WTC11 (cell line): ENCODE results near the gene USP20. TPM values are rescaled to one million over a fixed set of nuclear protein-coding genes. Genes with fewer than 3 reads are reported as not detected.

Experiments used
- ATAC-seq: fragments of 200-7000 bp; cut with Tn5 transposase; 2 replicates; pipeline ENCODE4 v1.10.0; 2021; ENCODE audit warnings: mild to moderate bottlenecking, moderate library complexity
- CTCF ChIA-PET: fragments of 300-600 bp; sonication (Branson Sonifier 250); formaldehyde crosslinking; loops from one replicate; lab custom pipeline; 2021; ENCODE audit warnings: antibody characterized with exemption; lab: Charles Lee
- POLR2A ChIA-PET: fragments of 350-600 bp; sonication (Branson Sonifier 250); formaldehyde crosslinking; loops from one replicate; lab custom pipeline; 2021; ENCODE audit warnings: antibody characterized with exemption; lab: Charles Lee
- DNase-seq: peaks from one replicate; pipeline ENCODE4 v3.0.0; 2021; ENCODE audit warnings: low spot score
- H3K27ac Mint-ChIP-seq: 2 replicates; pipeline ENCODE4 v1.8.0; 2021; ENCODE audit warnings: mixed read lengths
- H3K27me3 Mint-ChIP-seq: 2 replicates; pipeline ENCODE4 v1.8.0; 2021; ENCODE audit warnings: low read depth, mild to moderate bottlenecking, moderate library complexity, mixed read lengths
- H3K36me3 Mint-ChIP-seq: 2 replicates; pipeline ENCODE4 v1.8.0; 2021; ENCODE audit warnings: mixed read lengths
- H3K4me1 Mint-ChIP-seq: 2 replicates; pipeline ENCODE4 v1.8.0; 2022; ENCODE audit warnings: mixed read lengths
- H3K4me3 Mint-ChIP-seq: 2 replicates; pipeline ENCODE4 v1.8.0; 2021; ENCODE audit warnings: mild to moderate bottlenecking, moderate library complexity, mixed read lengths
- H3K9me3 Mint-ChIP-seq: 2 replicates; pipeline ENCODE4 v1.8.0; 2021; ENCODE audit warnings: mixed read lengths
- NFYB ChIP-seq: sonication (generic); formaldehyde crosslinking; conservative IDR thresholded peaks from 2 replicates; pipeline ENCODE4 v1.8.0; 2022; ENCODE audit warnings: low read depth, missing genetic modification reagents
- RORB ChIP-seq: fragments of 250-450 bp; sonication (Bioruptor Pico); IDR thresholded peaks from 2 replicates; pipeline ENCODE4 v1.9.0; 2021; ENCODE audit warnings: mild to moderate bottlenecking
- TEAD1 ChIP-seq: sonication (generic); formaldehyde crosslinking; IDR thresholded peaks from 2 replicates; pipeline ENCODE4 v1.8.0; 2022; ENCODE audit warnings: mild to moderate bottlenecking, missing genetic modification reagents
- ZNF138 ChIP-seq: sonication (generic); formaldehyde crosslinking; conservative IDR thresholded peaks from 2 replicates; pipeline ENCODE4 v1.8.1; 2022; ENCODE audit warnings: mild to moderate bottlenecking, moderate library complexity, missing genetic modification reagents
- ZNF423 ChIP-seq: fragments of 250-450 bp; sonication (Bioruptor Pico); IDR thresholded peaks from 2 replicates; pipeline ENCODE4 v2.1.2; 2022; ENCODE audit warnings: mild to moderate bottlenecking, moderate library complexity
- total RNA-seq: library from RNA; stranded (reverse); gene quantifications from 3 replicates; pipeline ENCODE4 v1.2.3, GENCODE V29; 2021
- TF ChIP-seq, protein P1 (sequence below): fragments of 250-450 bp; sonication (Bioruptor Pico); IDR thresholded peaks from 2 replicates; pipeline ENCODE4 v1.9.0; 2021; ENCODE audit warnings: moderate library complexity, mild to moderate bottlenecking, inconsistent platforms, borderline replicate concordance
- TF ChIP-seq, protein P2 (sequence below): sonication (generic); formaldehyde crosslinking; IDR thresholded peaks from 2 replicates; pipeline ENCODE4 v1.8.0; 2022; ENCODE audit warnings: mild to moderate bottlenecking, missing genetic modification reagents
- TF ChIP-seq, protein P3 (sequence below): sonication (generic); formaldehyde crosslinking; IDR thresholded peaks from 2 replicates; pipeline ENCODE4 v1.8.0; 2023; ENCODE audit warnings: missing genetic modification reagents, mild to moderate bottlenecking, borderline replicate concordance

Gene USP20
- total RNA-seq, 1 experiment from 2014 or later, result 29.3 TPM

DNA sequence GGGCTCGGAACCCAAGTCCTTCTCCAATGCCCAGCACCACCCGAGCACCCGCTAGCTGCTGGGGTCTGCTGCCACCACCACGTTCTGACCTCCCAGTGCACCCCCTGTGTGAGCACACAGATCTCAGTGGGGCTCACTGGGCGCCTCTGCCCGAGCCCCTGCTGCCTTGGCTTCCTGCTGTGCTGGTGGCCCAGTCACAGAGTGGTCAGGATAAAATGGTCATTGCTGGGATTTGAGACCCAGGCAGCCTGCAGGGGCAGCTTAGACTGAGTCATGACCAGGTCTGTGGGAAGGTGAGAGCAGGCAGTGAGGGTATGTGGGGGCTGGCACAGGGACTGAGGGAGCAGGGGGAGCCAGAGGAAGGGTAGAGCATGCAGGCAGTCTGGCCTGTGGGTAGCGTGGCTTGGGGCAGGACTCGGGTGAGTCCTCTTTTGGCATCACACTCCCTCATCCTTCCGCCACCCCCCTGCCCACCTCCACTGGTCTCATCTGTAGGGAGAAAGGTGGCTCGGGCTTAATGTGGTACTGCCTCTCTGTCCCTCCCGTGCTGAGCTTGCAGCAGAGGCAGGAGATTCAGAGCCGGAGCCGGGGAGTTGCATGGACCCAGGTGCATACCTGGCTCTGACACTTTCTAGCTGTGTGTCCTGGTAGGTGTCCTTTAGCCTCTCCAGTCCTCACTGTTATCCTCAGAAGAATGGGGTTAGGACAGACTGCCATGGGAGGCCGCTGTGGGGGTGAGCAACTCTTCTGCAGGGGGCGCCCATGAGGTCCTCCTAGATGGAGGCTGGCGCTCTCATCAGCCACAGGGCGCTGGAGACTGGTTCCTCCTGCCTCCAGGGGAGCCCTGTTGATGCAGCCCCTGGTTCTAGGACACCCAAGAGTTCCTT, 32.1 kb downstream of the USP20 start:
- H3K27ac Mint-ChIP-seq, result peak overlapping the region; percentile 49; the same call in 1 of the 2 replicates
- H3K27me3 Mint-ChIP-seq, result no peaks in the 10 kb centered on the region
- H3K4me1 Mint-ChIP-seq, result no peaks in the 10 kb centered on the region
- ChIA-PET POLR2A (interaction anchor here (1.2 kb wide), 1 partner anchor 15 kb away, joined by 3 read pairs; no protein-coding TSS in a partner anchor), CTCF (interaction anchor here (0.7 kb wide), 1 partner anchor 19 kb away, joined by 3 read pairs; no protein-coding TSS in a partner anchor)
- TF ChIP-seq RORB (CRISPR knock-in tag), result no peak
- TF ChIP-seq, protein P1, sequence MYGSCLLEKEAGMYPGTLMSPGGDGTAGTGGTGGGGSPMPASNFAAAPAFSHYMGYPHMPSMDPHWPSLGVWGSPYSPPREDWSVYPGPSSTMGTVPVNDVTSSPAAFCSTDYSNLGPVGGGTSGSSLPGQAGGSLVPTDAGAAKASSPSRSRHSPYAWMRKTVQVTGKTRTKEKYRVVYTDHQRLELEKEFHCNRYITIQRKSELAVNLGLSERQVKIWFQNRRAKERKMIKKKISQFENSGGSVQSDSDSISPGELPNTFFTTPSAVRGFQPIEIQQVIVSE (CRISPR knock-in tag), result no peak
- ATAC-seq (peak; percentile 69), DNase-seq (peak; percentile 50)
- peaks cover 16% of the 10 kb centered on the region for H3K36me3 Mint-ChIP-seq
- no peaks in the 10 kb centered on the region for H3K9me3 Mint-ChIP-seq
- H3K4me3 Mint-ChIP-seq, result no peak overlapping the region

DNA sequence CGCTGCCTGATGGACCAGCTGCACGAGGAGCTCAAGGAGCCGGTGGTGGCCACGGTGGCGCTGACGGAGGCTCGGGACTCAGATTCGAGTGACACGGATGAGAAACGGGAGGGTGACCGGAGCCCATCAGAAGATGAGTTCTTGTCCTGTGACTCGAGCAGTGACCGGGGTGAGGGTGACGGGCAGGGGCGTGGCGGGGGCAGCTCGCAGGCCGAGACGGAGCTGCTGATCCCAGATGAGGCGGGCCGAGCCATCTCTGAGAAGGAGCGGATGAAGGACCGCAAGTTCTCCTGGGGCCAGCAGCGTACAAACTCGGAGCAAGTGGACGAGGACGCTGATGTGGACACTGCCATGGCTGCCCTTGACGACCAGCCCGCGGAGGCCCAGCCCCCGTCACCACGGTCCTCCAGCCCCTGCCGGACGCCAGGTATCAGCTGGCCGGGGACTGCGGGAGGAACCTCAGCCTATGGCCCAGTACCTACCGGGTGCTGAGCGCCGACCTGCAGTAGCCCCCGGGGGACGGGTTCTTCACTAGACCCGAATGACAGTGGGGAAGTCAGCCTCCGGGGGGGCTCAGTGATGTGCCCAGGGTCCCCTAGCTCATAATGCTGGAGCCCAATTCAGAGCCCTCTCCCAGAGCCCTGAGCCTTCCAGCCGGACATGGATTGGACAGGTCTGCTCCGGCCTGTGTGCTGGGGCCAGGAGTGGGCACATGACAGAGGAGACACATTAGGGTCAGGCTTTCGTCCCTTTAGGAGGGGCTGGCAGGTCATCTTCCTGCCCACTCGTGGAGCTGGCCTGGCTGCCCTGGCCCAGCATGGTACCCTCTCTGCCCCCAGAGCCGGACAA, 33.0 kb downstream of the USP20 start:
- Mint-ChIP-seq H3K27ac (peak overlapping the region; percentile 49; the same call in 1 of the 2 replicates), H3K27me3 (no peaks in the 10 kb centered on the region), H3K9me3 (no peaks in the 10 kb centered on the region), H3K36me3 (peaks cover 16% of the 10 kb centered on the region), H3K4me3 (no peak overlapping the region), H3K4me1 (no peaks in the 10 kb centered on the region)
- ATAC-seq, result no peak
- ChIA-PET CTCF (interaction anchor here (0.7 kb wide), 1 partner anchor 20 kb away, joined by 3 read pairs; no protein-coding TSS in a partner anchor), POLR2A (interaction anchor here (0.6 to 1.2 kb wide), 2 partner anchors 14 to 422 kb away, joined by 3 read pairs; no protein-coding TSS in a partner anchor)
- DNase-seq, result no peak
- TF ChIP-seq NFYB (CRISPR knock-in tag), result no peak

DNA sequence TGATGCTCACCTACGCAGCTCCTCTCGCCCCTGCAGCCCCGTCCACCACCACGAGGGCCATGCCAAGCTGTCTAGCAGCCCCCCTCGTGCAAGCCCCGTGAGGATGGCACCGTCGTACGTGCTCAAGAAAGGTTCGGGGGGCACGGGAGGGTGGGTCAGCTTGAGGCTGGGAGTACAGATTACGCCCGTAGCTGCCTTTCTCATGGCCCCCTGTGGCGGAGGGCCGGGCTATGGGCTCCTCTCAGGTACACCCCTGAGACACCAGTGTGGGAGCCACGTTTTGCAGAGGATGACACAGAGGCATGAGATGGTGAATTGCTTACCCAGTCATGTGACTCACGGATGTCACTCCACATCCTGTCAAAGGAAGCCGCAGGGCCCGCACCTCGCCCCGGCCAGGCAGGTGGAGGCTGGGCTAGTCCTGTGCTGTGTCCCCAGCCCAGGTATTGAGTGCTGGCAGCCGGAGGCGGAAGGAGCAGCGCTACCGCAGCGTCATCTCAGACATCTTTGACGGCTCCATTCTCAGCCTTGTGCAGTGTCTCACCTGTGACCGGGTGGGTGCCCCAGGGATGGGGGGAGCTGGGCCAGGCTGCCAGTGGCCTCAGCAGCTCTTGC, 33.7 kb downstream of the USP20 start:
- no peaks in the 10 kb centered on the region for H3K27me3 Mint-ChIP-seq
- TF ChIP-seq TEAD1 (CRISPR knock-in tag) (no peak), ZNF138 (no peak), ZNF423 (CRISPR knock-in tag) (no peak)
- TF ChIP-seq, protein P2, sequence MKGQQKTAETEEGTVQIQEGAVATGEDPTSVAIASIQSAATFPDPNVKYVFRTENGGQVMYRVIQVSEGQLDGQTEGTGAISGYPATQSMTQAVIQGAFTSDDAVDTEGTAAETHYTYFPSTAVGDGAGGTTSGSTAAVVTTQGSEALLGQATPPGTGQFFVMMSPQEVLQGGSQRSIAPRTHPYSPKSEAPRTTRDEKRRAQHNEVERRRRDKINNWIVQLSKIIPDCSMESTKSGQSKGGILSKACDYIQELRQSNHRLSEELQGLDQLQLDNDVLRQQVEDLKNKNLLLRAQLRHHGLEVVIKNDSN (CRISPR knock-in tag), result 0 out of 2 replicates have a peak, but pooled peaks have one; percentile 31
- TF ChIP-seq, protein P3, sequence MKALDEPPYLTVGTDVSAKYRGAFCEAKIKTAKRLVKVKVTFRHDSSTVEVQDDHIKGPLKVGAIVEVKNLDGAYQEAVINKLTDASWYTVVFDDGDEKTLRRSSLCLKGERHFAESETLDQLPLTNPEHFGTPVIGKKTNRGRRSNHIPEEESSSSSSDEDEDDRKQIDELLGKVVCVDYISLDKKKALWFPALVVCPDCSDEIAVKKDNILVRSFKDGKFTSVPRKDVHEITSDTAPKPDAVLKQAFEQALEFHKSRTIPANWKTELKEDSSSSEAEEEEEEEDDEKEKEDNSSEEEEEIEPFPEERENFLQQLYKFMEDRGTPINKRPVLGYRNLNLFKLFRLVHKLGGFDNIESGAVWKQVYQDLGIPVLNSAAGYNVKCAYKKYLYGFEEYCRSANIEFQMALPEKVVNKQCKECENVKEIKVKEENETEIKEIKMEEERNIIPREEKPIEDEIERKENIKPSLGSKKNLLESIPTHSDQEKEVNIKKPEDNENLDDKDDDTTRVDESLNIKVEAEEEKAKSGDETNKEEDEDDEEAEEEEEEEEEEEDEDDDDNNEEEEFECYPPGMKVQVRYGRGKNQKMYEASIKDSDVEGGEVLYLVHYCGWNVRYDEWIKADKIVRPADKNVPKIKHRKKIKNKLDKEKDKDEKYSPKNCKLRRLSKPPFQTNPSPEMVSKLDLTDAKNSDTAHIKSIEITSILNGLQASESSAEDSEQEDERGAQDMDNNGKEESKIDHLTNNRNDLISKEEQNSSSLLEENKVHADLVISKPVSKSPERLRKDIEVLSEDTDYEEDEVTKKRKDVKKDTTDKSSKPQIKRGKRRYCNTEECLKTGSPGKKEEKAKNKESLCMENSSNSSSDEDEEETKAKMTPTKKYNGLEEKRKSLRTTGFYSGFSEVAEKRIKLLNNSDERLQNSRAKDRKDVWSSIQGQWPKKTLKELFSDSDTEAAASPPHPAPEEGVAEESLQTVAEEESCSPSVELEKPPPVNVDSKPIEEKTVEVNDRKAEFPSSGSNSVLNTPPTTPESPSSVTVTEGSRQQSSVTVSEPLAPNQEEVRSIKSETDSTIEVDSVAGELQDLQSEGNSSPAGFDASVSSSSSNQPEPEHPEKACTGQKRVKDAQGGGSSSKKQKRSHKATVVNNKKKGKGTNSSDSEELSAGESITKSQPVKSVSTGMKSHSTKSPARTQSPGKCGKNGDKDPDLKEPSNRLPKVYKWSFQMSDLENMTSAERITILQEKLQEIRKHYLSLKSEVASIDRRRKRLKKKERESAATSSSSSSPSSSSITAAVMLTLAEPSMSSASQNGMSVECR, result no peak
- TF ChIP-seq, all 79 proteins: peak for 1
- POLR2A ChIA-PET, result interaction anchor here (0.6 kb wide), 1 partner anchor 421 kb away, joined by 3 read pairs; no protein-coding TSS in a partner anchor

More for the DNA sequence above, 33.7 kb downstream of the USP20 start:
- CTCF ChIA-PET, result no interaction called here
- no peaks in the 10 kb centered on the region for H3K4me1 Mint-ChIP-seq
- no peak overlapping the region for H3K4me3 Mint-ChIP-seq
- peaks cover 10% of the 10 kb centered on the region for H3K36me3 Mint-ChIP-seq
- no peak for DNase-seq
- no peak for ATAC-seq
- no peak overlapping the region for H3K27ac Mint-ChIP-seq
- no peaks in the 10 kb centered on the region for H3K9me3 Mint-ChIP-seq
